HepG2 (cell line): ENCODE results near the gene GRM2. TPM values are rescaled to one million over a fixed set of nuclear protein-coding genes. Genes with fewer than 3 reads are reported as not detected.
A peak's percentile ranks its signal among the peaks of the same experiment; 100 is the strongest.

Experiments
- ATAC-seq: fragments of 200-7000 bp; cut with Tn5 transposase; 3 replicates; pipeline ENCODE4 v1.9.1; 2020; ENCODE audit warnings: mild to moderate bottlenecking, moderate library complexity
- BruUV-seq: library from RNA; stranded (reverse); fragments of 400-500 nt; replicated peaks from 2 replicates; lab custom pipeline; 2021; lab: Mats Ljungman, UMichigan
- CTCF ChIA-PET: fragments of 300-600 bp; formaldehyde crosslinking; extraction: SDS; loops from one replicate; lab custom pipeline; 2021; ENCODE audit warnings: low total read pairs, inconsistent platforms, low intra/inter-chr PET ratio; lab: Yijun Ruan, JAX
- POLR2A ChIA-PET: fragments of 350-600 bp; sonication (Branson Sonifier 250); formaldehyde crosslinking; loops from one replicate; lab custom pipeline; 2020; ENCODE audit warnings: antibody characterized with exemption, inconsistent platforms; lab: Yijun Ruan, JAX
- DNase-seq: peaks from one replicate; pipeline ENCODE4 v3.0.0-alpha.2; 2015; ENCODE audit warnings: low spot score
- FAIRE-seq: peaks from 3 replicates; lab custom pipeline; 2011; peaks lifted over from hg19 to GRCh38; lab: Jason Lieb, UNC
- H2AFZ ChIP-seq: one replicate; pipeline ENCODE4 v1.6.1; 2011; ENCODE audit warnings: low read length, inconsistent platforms
- H3K27ac ChIP-seq: fragments of 300-600 bp; 3 replicates; pipeline ENCODE4 v1.8.0; 2011; ENCODE audit warnings: mixed run types, mild to moderate bottlenecking, mixed read lengths, low read length, inconsistent platforms; ENCODE audit not compliant: insufficient read depth; ENCODE audit errors: extremely low read length
- H3K27me3 ChIP-seq, 2 experiments: fragments of 200-600 bp in 1 of 2; 2 replicates in 1 of 2; 3 replicates in 1 of 2; pipeline versions ENCODE4 v1.6.0 to v1.8.0; 2011; ENCODE audit warnings: low read length in 2 of 2, mild to moderate bottlenecking in 2 of 2, moderate library complexity in 2 of 2, inconsistent platforms in 1 of 2; ENCODE audit not compliant: insufficient read depth in 2 of 2, control insufficient read depth in 1 of 2
- H3K36me3 ChIP-seq, 2 experiments: fragments of 200-600 bp in 1 of 2; replicated peaks in 1 of 2; 2 replicates in 1 of 2; 3 replicates in 1 of 2; pipeline versions ENCODE4 v1.5.1 to v1.8.0; 2011; ENCODE audit warnings: low read length in 2 of 2, inconsistent platforms in 1 of 2; ENCODE audit not compliant: insufficient read depth in 2 of 2, control insufficient read depth in 1 of 2
- H3K4me1 ChIP-seq: 2 replicates; pipeline ENCODE4 v1.5.1; 2012; ENCODE audit warnings: low read length, inconsistent platforms; ENCODE audit not compliant: insufficient read depth
- H3K4me2 ChIP-seq: 2 replicates; pipeline ENCODE4 v1.6.0; 2011; ENCODE audit warnings: low read depth, low read length, inconsistent platforms
- H3K4me3 ChIP-seq, 3 experiments: fragments of 200-600 bp in 1 of 3; sonication (generic), shearing (Covaris generic) in 1 of 3; replicated peaks in 1 of 3; 2 replicates each; pipeline ENCODE4 v1.5.1; 2011 to 2016; ENCODE audit warnings: low read length in 3 of 3, inconsistent platforms in 2 of 3, low read depth in 2 of 3, mild to moderate bottlenecking in 2 of 3, control low read depth in 1 of 3, mixed read lengths in 1 of 3; ENCODE audit not compliant: insufficient read depth in 1 of 3
- H3K79me2 ChIP-seq: one replicate; pipeline ENCODE4 v1.6.1; 2011; ENCODE audit warnings: low read length, inconsistent platforms; ENCODE audit not compliant: insufficient read depth
- H3K9ac ChIP-seq: 2 replicates; pipeline ENCODE4 v1.6.0; 2011; ENCODE audit warnings: mild to moderate bottlenecking, low read depth, low read length, inconsistent platforms; ENCODE audit not compliant: insufficient read depth
- H3K9me3 ChIP-seq: 2 replicates; pipeline ENCODE4 v1.5.1; 2012; ENCODE audit warnings: mild to moderate bottlenecking, low read length
- H4K20me1 ChIP-seq: 2 replicates; pipeline ENCODE4 v1.6.0; 2011; ENCODE audit warnings: inconsistent platforms, mild to moderate bottlenecking, low read length, moderate library complexity; ENCODE audit not compliant: insufficient read depth
- IRF2 ChIP-seq: IDR thresholded peaks from 2 replicates; pipeline ENCODE4 v1.6.1; 2018; ENCODE audit warnings: missing genetic modification reagents, missing compliant biosample characterization
- MYC ChIP-seq: sonication (generic); formaldehyde crosslinking; IDR thresholded peaks from 2 replicates; pipeline ENCODE4 v1.9.0; 2021; ENCODE audit warnings: missing genetic modification reagents, borderline replicate concordance
- ONECUT2 ChIP-seq: sonication (generic); formaldehyde crosslinking; IDR thresholded peaks from 2 replicates; pipeline ENCODE4 v1.4.0; 2020; ENCODE audit warnings: missing genetic modification reagents
- PHF5A ChIP-seq: IDR thresholded peaks from one replicate; pipeline ENCODE4 v1.6.1; 2018; ENCODE audit warnings: low read depth, missing genetic modification reagents; ENCODE audit not compliant: unreplicated experiment
- SCMH1 ChIP-seq: sonication (generic); formaldehyde crosslinking; IDR thresholded peaks from 2 replicates; pipeline ENCODE4 v1.9.0; 2021; ENCODE audit warnings: missing genetic modification reagents, mild to moderate bottlenecking, borderline replicate concordance
- SMARCE1 ChIP-seq: fragments of 450-650 bp; IDR thresholded peaks from 2 replicates; pipeline ENCODE4 v1.6.1; 2017; ENCODE audit warnings: borderline replicate concordance
- SP5 ChIP-seq: IDR thresholded peaks from 2 replicates; pipeline ENCODE4 v1.6.1; 2016; ENCODE audit warnings: low read depth, borderline replicate concordance
- TOPORS ChIP-seq: sonication (generic); formaldehyde crosslinking; IDR thresholded peaks from 2 replicates; pipeline ENCODE4 v1.8.0; 2023; ENCODE audit warnings: mild to moderate bottlenecking, missing genetic modification reagents
- ZFP36L1 ChIP-seq: sonication (generic); formaldehyde crosslinking; IDR thresholded peaks from 2 replicates; pipeline ENCODE4 v1.8.0; 2022; ENCODE audit warnings: mild to moderate bottlenecking, missing genetic modification reagents, moderate library complexity
- ZMYM4 ChIP-seq: sonication (generic); formaldehyde crosslinking; IDR thresholded peaks from 2 replicates; pipeline ENCODE4 v1.8.1; 2023; ENCODE audit warnings: mild to moderate bottlenecking, missing genetic modification reagents
- ZNF101 ChIP-seq: sonication (generic); formaldehyde crosslinking; IDR thresholded peaks from 2 replicates; pipeline ENCODE4 v1.4.0; 2020; ENCODE audit warnings: mild to moderate bottlenecking, low read depth, missing genetic modification reagents, borderline replicate concordance
- ZNF225 ChIP-seq: sonication (generic); formaldehyde crosslinking; IDR thresholded peaks from 2 replicates; pipeline ENCODE4 v1.4.0; 2020; ENCODE audit warnings: mild to moderate bottlenecking, missing genetic modification reagents
- ZNF24 ChIP-seq: fragments of 450-650 bp; IDR thresholded peaks from 2 replicates; pipeline ENCODE4 v1.6.1; 2017; ENCODE audit warnings: antibody characterized with exemption, mild to moderate bottlenecking
- ZNF274 ChIP-seq: sonication (generic); formaldehyde crosslinking; IDR thresholded peaks from 2 replicates; pipeline ENCODE4 v1.5.1; 2020; ENCODE audit warnings: mild to moderate bottlenecking, missing genetic modification reagents
- ZNF589 ChIP-seq: sonication (generic); formaldehyde crosslinking; conservative IDR thresholded peaks from 2 replicates; pipeline ENCODE4 v1.8.0; 2022; ENCODE audit warnings: mild to moderate bottlenecking, moderate library complexity, missing genetic modification reagents
- ZNF670 ChIP-seq: sonication (generic); formaldehyde crosslinking; IDR thresholded peaks from 2 replicates; pipeline ENCODE4 v1.8.0; 2022; ENCODE audit warnings: mild to moderate bottlenecking, missing genetic modification reagents, borderline replicate concordance
- WGBS: methylation state at CpG from one replicate; pipeline ENCODE4 v1.1.6; 2017; ENCODE audit warnings: low lambda C conversion rate; 5-methylcytosine and 5-hydroxymethylcytosine counted together
- in situ Hi-C: cut with HindIII; loops from 2 replicates; pipeline ENCODE4 v1.10.0; 2017; ENCODE audit warnings: low pct_unique_long_range_greater_than_20kb; ENCODE audit not compliant: extremely low pct_ligation_motif_present
- intact Hi-C: fragments of 100-400 bp; cut with micrococcal nuclease; formaldehyde crosslinking; loops from one replicate; pipeline ENCODE4 v1.10.0; 2022; ENCODE audit not compliant: unreplicated experiment
- polyA plus RNA-seq, 8 experiments: library from polyadenylated mRNA; depleted of rRNA in 3 of 8; stranded (reverse) in 7 of 8; unstranded in 1 of 8; fragments of >200 nt; fragmentation: Illumina TruSeq in 4 of 8; extraction: Trizol in 4 of 8; gene quantifications; 2 replicates each; pipeline versions ENCODE4 v1.2.1 to v1.2.3, GENCODE V29; 2011 to 2016; ENCODE audit warnings: low read depth in 4 of 8, missing spikeins in 1 of 8, mixed read lengths in 1 of 8; ENCODE audit not compliant: insufficient read depth in 1 of 8
- total RNA-seq, 5 experiments: library from RNA; depleted of rRNA; stranded (reverse); fragments of >200 nt; fragmentation: Illumina TruSeq; extraction: Trizol; gene quantifications; 2 replicates each; pipeline ENCODE4 v1.2.3, GENCODE V29; 2016; ENCODE audit warnings: low read depth in 1 of 5
- TF ChIP-seq, protein P1 (sequence below): sonication (generic); formaldehyde crosslinking; IDR thresholded peaks from 2 replicates; pipeline ENCODE4 v1.4.0; 2020; ENCODE audit warnings: missing genetic modification reagents
- TF ChIP-seq, protein P2 (sequence below): sonication (generic); formaldehyde crosslinking; IDR thresholded peaks from 2 replicates; pipeline ENCODE4 v1.9.0; 2021; ENCODE audit warnings: missing genetic modification reagents, mild to moderate bottlenecking, borderline replicate concordance

The GRM2 gene
- total and polyA plus RNA-seq, 2 of the 13 experiments (the other 11 are each of a cell fraction or from before 2014, with no cell fraction given): 0.04 to 0.07 TPM

GRCh38 chr3:51680663-51681230 lies 26.1 kb upstream of the GRM2 start (continued):
- TF ChIP-seq TOPORS (CRISPR knock-in tag): no peak
- TF ChIP-seq, protein P1, sequence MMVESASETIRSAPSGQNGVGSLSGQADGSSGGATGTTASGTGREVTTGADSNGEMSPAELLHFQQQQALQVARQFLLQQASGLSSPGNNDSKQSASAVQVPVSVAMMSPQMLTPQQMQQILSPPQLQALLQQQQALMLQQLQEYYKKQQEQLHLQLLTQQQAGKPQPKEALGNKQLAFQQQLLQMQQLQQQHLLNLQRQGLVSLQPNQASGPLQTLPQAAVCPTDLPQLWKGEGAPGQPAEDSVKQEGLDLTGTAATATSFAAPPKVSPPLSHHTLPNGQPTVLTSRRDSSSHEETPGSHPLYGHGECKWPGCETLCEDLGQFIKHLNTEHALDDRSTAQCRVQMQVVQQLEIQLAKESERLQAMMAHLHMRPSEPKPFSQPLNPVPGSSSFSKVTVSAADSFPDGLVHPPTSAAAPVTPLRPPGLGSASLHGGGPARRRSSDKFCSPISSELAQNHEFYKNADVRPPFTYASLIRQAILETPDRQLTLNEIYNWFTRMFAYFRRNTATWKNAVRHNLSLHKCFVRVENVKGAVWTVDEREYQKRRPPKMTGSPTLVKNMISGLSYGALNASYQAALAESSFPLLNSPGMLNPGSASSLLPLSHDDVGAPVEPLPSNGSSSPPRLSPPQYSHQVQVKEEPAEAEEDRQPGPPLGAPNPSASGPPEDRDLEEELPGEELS (CRISPR knock-in tag): no peak
- no peak for TF ChIP-seq ZNF225 (CRISPR knock-in tag)
- no peak for TF ChIP-seq SP5 (CRISPR knock-in tag)
- no peak for TF ChIP-seq MYC (CRISPR knock-in tag)
- TF ChIP-seq IRF2 (CRISPR knock-in tag): no peak
- no peak for TF ChIP-seq SMARCE1
- TF ChIP-seq ZNF589 (CRISPR knock-in tag): no peak

GRCh38 chr3:51681453-51681852 lies 25.4 kb upstream of the GRM2 start:
- DNase-seq: no peak
- in situ Hi-C loops: loop anchor here (5.0 kb wide), 1 partner anchor 44 kb away; no protein-coding TSS in a partner anchor
- ChIA-PET POLR2A (interaction anchor here (1.0 to 2.6 kb wide), 3 partner anchors 8 to 179 kb away, joined by 4 to 13 read pairs (median 5); no protein-coding TSS in a partner anchor), CTCF (interaction anchor here (1.0 to 2.1 kb wide), 5 partner anchors 12 to 290 kb away, joined by 3 to 11 read pairs (median 10); partner anchors contain the start of gene RBM15B)
- peaks cover 3% of the 10 kb centered on the region for H3K79me2 ChIP-seq
- no peaks in the 10 kb centered on the region for H3K27me3 ChIP-seq
- no peak overlapping the region for H3K9ac ChIP-seq
- H3K36me3 ChIP-seq: peaks cover 16 to 38% of the 10 kb centered on the region in 2 experiments
- no peak overlapping the region for H3K4me2 ChIP-seq
- BruUV-seq: no TSS peak
- intact Hi-C loops: no loop called here
- H3K9me3 ChIP-seq: no peaks in the 10 kb centered on the region
- H4K20me1 ChIP-seq: peaks cover 4% of the 10 kb centered on the region; the same call in 1 of the 2 replicates
- ATAC-seq: peak; percentile 24
- H3K4me1 ChIP-seq: 0 out of 2 replicates have a peak, but pooled peaks cover 12% of the 10 kb centered on the region
- WGBS: 95% methylated on average over 3 of the region's 3 CpGs
- no peak overlapping the region for H3K27ac ChIP-seq
- H3K4me3 ChIP-seq: no peak overlapping the region
- FAIRE-seq: no peak
- TF ChIP-seq PHF5A (CRISPR knock-in tag) (no peak), ZFP36L1 (CRISPR knock-in tag) (no peak), ZNF101 (CRISPR knock-in tag) (no peak), ZNF24 (no peak), ZMYM4 (CRISPR knock-in tag) (no peak), ZNF274 (CRISPR knock-in tag) (no peak), ZNF670 (no peak), ONECUT2 (no peak), SCMH1 (CRISPR knock-in tag) (no peak)
- TF ChIP-seq, protein P2, sequence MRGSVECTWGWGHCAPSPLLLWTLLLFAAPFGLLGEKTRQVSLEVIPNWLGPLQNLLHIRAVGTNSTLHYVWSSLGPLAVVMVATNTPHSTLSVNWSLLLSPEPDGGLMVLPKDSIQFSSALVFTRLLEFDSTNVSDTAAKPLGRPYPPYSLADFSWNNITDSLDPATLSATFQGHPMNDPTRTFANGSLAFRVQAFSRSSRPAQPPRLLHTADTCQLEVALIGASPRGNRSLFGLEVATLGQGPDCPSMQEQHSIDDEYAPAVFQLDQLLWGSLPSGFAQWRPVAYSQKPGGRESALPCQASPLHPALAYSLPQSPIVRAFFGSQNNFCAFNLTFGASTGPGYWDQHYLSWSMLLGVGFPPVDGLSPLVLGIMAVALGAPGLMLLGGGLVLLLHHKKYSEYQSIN (CRISPR knock-in tag): no peak
- TF ChIP-seq, all 625 proteins: peak for 0
- no peak overlapping the region for H2AFZ ChIP-seq
